ENCODE results near the gene ZNF223.

The ZNF223 gene

DNA sequence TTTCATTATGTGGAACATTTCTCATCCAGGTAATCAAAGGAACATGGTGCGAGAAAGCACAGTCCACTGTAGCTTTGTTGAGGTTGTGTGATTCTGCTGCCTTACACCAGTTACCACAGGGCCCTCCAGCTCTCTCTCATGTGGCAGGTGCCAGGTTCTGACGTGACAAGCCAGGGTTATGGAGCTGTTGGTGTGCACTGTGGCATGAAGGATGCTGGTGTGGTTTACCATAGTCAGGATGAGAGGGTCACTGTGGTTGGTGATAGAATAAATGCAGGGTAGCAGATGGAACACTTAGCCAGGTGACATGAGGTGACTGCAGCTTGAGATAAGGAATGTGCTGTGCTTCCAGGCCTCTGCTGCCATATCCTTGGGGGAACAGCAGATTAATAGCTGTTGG lies 7.4 kb downstream of the ZNF223 start:
- Histone ChIP-seq H3K4me3 (IDR thresholded peaks at IDR 0.05; ENCODE audit: insufficient read depth, low read depth, low read length) (no peak overlapping the region), H3K9ac (no peak overlapping the region), H3K36me3 (ENCODE audit: insufficient read depth) (no peaks in the 10 kb centered on the region), H3K4me2 (no peak overlapping the region), H3K27me3 (ENCODE audit: insufficient read depth, low read depth) (no peaks in the 10 kb centered on the region), H2AFZ (ENCODE audit: low read depth) (no peak overlapping the region), H3K4me1 (ENCODE audit: low read depth, poor library complexity, severe bottlenecking) (no peaks in the 10 kb centered on the region), H3K27ac (no peak overlapping the region), H3K79me2 (ENCODE audit: insufficient read depth, low read depth) (no peaks in the 10 kb centered on the region), H4K20me1 (ENCODE audit: insufficient read depth) (no peaks in the 10 kb centered on the region)
- TF ChIP-seq, protein P1, sequence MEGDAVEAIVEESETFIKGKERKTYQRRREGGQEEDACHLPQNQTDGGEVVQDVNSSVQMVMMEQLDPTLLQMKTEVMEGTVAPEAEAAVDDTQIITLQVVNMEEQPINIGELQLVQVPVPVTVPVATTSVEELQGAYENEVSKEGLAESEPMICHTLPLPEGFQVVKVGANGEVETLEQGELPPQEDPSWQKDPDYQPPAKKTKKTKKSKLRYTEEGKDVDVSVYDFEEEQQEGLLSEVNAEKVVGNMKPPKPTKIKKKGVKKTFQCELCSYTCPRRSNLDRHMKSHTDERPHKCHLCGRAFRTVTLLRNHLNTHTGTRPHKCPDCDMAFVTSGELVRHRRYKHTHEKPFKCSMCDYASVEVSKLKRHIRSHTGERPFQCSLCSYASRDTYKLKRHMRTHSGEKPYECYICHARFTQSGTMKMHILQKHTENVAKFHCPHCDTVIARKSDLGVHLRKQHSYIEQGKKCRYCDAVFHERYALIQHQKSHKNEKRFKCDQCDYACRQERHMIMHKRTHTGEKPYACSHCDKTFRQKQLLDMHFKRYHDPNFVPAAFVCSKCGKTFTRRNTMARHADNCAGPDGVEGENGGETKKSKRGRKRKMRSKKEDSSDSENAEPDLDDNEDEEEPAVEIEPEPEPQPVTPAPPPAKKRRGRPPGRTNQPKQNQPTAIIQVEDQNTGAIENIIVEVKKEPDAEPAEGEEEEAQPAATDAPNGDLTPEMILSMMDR (conservative IDR thresholded peaks at IDR 0.05; ENCODE audit: low read depth, low read length) = no peak

DNA sequence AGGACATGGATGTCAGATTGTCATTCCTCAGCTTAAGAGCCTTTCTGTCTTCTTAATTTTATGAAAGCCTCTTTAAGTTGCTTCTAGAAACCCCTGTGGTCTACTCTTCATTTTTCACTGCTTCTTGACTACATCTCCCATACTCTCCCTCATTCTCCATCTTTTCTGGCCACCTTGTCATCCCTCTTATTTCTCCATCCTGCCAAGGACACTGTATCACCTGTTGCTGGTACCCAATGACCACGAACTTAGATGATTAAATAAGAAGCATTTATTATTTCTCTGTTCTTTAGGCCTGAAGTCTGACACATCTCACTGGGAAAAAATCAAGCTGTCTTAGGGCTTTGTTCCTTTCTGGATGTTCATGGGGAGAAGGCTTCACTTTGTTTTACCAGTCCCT lies 9.2 kb downstream of the ZNF223 start:
- Histone ChIP-seq H3K27ac (no peak overlapping the region), H4K20me1 (ENCODE audit: insufficient read depth) (no peaks in the 10 kb centered on the region), H3K4me3 (IDR thresholded peaks at IDR 0.05; ENCODE audit: insufficient read depth, low read depth, low read length) (no peak overlapping the region), H2AFZ (ENCODE audit: low read depth) (no peak overlapping the region), H3K4me2 (no peak overlapping the region), H3K79me2 (ENCODE audit: insufficient read depth, low read depth) (no peaks in the 10 kb centered on the region), H3K36me3 (ENCODE audit: insufficient read depth) (no peaks in the 10 kb centered on the region), H3K27me3 (ENCODE audit: insufficient read depth, low read depth) (no peaks in the 10 kb centered on the region), H3K4me1 (ENCODE audit: low read depth, poor library complexity, severe bottlenecking) (no peaks in the 10 kb centered on the region), H3K9ac (no peak overlapping the region)
- TF ChIP-seq, protein P1 (conservative IDR thresholded peaks at IDR 0.05; ENCODE audit: low read depth, low read length) = no peak

GRCh38 chr19:44066305-44066704 lies 14.5 kb downstream of the ZNF223 start:
- Histone ChIP-seq H3K4me2 (no peak overlapping the region), H3K4me1 (ENCODE audit: low read depth, poor library complexity, severe bottlenecking) (no peaks in the 10 kb centered on the region), H3K27me3 (ENCODE audit: insufficient read depth, low read depth) (no peaks in the 10 kb centered on the region), H3K27ac (no peak overlapping the region), H3K9ac (no peak overlapping the region), H3K36me3 (ENCODE audit: insufficient read depth) (no peaks in the 10 kb centered on the region), H3K79me2 (ENCODE audit: insufficient read depth, low read depth) (no peaks in the 10 kb centered on the region), H4K20me1 (ENCODE audit: insufficient read depth) (no peaks in the 10 kb centered on the region), H3K4me3 (IDR thresholded peaks at IDR 0.05; ENCODE audit: insufficient read depth, low read depth, low read length) (no peak overlapping the region), H2AFZ (ENCODE audit: low read depth) (no peak overlapping the region)
- TF ChIP-seq, protein P1 (conservative IDR thresholded peaks at IDR 0.05; ENCODE audit: low read depth, low read length) = no peak

- no peaks in the 10 kb centered on the region for H3K79me2 ChIP-seq (ENCODE audit: insufficient read depth, low read depth)
- no peaks in the 10 kb centered on the region for H3K27me3 ChIP-seq (ENCODE audit: insufficient read depth, low read depth)
- no peak overlapping the region for H2AFZ ChIP-seq (ENCODE audit: low read depth)
- no peak overlapping the region for H3K9ac ChIP-seq
- H3K27ac ChIP-seq = no peak overlapping the region
- H4K20me1 ChIP-seq (ENCODE audit: insufficient read depth) = no peaks in the 10 kb centered on the region
- TF ChIP-seq, protein P1 (conservative IDR thresholded peaks at IDR 0.05; ENCODE audit: low read depth, low read length) = no peak
- no peak overlapping the region for H3K4me2 ChIP-seq
- H3K4me1 ChIP-seq (ENCODE audit: low read depth, poor library complexity, severe bottlenecking) = no peaks in the 10 kb centered on the region
- H3K4me3 ChIP-seq (IDR thresholded peaks at IDR 0.05; ENCODE audit: insufficient read depth, low read depth, low read length) = no peak overlapping the region
- no peaks in the 10 kb centered on the region for H3K36me3 ChIP-seq (ENCODE audit: insufficient read depth)
Measured at GRCh38 chr19:44069415-44069814, 17.6 kb downstream of the ZNF223 start.

Measured in KMS-11 (cell line).